Activated CD4-positive, alpha-beta T cell treated with anti-CD3 and anti-CD28 coated beads, Interleukin-2, amount 50 U/mL, for 48 hours (primary cell): Measurements from ENCODE around the gene MYO3B.
"Not testable (repeated sequence)": the region's sequence is repeated elsewhere in the genome, so short reads cannot be mapped to it uniquely, and the experiment has no call there.

ENCODE experiments used
- DNase-seq, 2 experiments: peaks; one replicate each; pipeline ENCODE4 v3.0.0-alpha.2; 2020

MYO3B gene

GRCh38 chr2:170313347-170313991, 135.5 kb downstream of the MYO3B start:
- DNase-seq, result no peak

DNA sequence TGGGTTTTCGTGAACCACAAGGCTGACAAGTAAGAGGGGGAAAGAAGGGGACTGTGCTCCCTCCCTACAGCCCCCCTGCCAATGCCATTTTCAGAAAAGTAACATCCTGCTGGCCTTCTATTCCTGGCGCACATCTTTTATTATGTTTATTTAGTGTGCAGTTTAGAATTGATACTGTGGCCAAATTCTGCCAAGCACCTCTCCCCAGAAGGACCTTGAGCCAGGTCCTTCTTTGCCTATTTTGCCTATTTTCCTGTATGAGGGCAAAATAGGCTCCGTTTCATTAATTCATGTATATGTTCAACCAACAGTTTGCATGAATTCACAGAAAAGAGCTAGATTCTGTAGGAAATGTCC, 136.0 kb downstream of the MYO3B start:
- no peak for DNase-seq

DNA sequence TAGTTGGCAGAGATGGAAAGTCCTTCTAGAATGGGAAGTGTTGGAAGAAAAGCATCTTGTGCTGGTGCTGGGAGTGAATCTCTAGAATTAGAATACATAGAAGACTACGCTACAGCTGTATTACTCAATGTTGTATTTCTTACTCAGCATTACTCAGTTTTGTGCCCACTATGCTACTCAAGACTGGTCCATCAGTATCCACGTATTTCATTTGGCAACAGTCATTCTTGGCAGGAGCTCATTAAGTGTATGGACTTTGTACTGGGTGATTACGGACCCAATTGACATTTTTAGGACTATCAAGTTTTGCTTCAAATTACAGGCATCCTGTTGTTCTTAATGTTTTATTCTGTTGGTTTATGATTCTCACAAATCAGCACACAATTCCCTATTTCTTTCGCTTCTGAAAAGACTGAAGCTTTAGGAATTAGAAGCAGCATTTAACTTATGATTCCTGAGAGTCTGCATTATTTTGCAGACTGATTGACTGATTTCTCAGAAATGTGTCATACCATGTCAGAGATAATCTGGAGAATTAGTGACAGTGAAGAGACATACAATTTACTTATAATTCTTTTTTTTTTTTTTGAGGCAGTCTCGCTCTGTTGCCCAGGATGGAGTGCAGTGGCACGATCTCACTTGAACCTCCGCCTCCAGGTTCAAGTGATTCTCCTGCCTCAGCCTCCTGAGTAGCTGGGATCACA, 136.9 kb downstream of the MYO3B start:
- no peak for DNase-seq

DNA sequence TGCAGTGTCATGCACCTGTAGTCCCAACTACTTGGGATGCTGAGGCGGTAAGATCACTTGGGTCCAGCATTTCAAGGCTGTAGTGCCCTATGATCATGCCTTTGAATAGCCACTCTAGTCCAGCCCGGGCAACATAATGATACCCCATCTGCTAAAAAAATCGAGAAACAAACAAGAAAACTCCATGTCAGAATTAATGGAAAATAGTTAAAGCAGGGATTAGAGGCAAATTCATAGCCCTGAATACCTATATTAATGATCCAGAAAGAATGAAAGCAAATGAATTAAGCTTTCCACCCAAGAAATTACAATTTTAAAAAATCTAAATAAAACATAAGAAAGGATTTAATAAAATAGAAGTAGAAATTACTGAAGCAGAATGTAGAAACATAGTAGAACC, 143.0 kb downstream of the MYO3B start:
- no peak for DNase-seq

DNA sequence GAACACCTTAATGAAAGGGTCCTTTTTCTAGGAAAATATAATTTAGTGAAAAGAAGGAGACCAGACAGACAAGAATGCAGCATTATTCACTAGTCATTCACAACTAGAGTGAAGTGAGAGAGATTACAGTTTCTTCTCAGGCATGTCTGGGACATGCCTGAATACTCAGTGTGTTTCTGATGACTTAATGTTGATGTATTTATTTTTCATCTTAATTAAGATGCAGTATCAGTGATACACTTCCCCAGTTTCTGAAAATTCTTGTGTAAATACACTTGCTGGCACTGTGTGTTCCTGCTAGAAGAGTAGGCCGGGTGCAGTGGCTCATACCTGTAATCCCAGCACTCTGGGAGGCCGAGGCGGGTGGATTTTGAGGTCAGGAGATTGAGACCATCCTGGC, 143.6 kb downstream of the MYO3B start:
- no peak for DNase-seq

DNA sequence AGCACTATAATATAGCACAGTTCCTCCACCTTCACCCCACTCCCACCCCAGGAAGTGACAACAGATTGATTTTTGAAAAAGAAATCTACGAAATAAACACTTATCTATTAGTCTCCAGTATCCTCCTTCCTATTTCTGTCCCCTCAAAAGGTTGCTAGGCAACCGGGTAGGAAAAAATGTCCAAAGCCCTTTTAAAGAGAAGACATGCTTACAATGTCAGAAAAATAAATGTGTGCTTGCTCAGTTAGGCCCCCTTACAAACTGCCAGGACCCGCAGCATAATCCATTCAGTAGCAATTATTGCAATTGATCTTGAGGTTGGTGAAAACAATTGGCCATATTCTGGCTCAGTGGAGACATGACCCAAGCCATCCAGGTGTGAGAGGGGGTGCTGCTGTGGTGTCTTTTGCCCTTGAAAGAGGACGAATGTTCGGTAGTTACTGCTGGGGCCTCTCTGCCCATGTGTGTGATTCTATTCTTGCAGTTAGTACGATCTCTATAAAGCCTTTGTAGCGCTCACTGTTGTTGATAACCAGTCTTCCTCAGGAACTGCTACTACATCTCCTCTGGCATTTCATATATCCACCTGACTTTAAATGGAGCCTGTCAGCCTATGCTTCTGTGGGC, 144.3 kb downstream of the MYO3B start:
- no peak for DNase-seq

DNA sequence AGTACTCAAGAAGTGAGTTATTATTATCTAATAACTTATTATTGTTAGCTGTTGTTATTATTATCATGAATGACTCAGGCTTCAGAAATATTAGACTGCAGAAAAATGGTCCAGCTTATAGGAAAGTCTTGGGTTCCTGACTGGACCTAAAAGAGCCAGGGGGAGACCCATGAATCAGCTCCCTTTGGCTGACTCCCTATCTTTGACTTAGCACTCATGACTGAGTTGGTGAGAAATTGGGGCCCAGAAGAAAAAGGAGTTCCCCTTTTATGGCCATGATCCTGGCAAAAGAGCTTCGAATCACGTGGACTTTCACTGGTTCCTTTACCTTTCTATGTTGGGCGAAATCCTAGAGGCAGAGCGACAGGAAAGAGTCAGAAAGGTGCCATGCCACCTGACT, 145.8 kb downstream of the MYO3B start:
- DNase-seq, result no peak

GRCh38 chr2:170324640-170325046, 146.7 kb downstream of the MYO3B start:
- peak; percentile 20 to 21 for DNase-seq

GRCh38 chr2:170330881-170331280, 152.9 kb downstream of the MYO3B start:
- DNase-seq, result no peak

DNA sequence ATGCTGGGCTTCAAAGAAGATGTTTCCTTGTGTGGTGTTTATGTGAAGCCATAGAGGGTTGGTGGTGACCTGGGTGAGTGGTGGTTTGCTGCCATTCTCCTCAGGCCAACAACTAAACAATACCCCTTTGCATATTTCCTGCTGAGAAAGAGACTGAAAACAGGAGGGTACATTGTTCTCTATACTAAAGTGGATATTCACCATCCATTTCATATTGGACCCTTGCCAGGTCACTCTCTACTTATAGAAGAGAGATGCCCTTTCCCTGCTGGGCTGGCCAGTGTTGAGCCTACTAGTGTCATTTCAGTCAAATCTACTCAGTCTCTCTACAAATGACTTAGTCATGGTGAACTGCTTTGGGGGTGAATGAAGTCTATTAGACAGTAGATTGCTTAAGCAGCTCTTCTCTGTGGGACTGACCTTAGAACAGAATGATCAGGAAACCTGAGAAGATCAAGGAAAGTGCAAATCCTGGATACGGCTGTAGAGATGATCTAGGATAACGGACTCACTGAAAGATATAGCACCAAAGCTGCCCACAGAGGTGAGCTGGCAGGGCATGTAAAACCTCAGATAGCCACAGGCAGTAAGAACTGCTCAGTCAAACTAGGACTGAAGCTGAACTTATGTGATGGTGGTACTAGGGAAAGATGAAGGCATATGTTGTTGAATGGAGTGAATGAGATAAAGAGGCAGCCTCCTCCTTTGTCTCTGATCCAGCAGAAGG, 154.9 kb downstream of the MYO3B start:
- DNase-seq, result no peak

- DNase-seq, result no peak
These were observed 157.4 kb downstream of the MYO3B start for GRCh38 chr2:170335351-170335750.

DNA sequence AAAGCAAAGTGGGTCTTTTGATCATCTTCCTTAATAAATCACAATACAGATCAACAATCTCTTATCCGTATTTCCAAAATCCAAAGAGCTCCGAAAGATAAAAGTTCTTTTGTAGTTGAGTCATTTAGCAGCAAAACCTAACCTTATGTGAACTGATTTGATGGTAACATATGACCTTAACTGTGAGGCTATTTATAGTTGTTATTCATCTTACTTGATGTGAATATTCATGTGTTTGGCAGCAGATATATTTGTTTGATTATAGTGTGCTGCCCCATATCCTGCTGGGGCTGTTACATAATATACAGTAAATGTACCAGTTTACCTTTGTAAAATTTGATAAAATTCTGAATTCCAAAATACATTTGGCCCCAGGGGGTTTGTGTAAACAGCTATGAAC, 158.5 kb downstream of the MYO3B start:
- DNase-seq, result no peak

DNA sequence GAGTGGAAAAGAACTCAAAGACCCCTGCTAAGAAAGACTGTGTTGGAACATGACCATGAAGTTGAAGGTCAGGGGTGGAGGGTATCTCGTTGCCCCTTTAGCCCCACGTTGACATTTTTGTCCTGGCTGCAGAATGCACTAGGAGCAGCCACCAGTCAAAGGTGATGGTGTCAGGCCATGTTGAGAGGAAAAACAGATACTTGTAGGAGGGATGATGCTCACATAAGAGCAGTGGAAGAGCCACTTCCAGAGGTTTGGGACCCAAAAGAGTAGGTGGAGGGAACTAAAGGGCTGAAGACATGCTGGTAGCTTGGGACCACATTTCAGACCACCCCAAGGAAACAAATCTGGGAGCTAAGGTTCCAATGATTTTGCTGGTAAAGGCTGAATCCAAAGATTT, 159.0 kb downstream of the MYO3B start:
- DNase-seq, result no peak

DNA sequence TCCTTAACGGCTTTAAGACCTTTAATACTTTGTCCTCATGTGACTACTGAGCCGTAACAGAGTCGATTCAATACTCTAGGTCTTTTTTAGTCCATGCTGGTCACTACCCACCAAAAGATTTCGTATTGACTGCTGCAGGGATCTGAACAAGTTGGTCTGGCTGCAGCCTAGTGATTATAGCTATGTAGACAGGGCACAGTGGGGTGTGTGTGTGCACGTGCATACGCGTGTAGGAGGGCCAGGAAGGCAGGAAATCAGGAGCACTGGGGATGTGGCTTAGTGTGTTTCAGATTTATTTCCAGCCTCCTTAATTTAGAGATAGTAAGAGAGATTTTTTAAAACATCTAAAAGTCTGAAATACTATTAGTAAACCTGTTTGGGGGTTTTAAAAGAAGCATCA, 161.4 kb downstream of the MYO3B start:
- no peak for DNase-seq

- DNase-seq, result no peak
These were observed 162.1 kb downstream of the MYO3B start for GRCh38 chr2:170339750-170340692.

DNA sequence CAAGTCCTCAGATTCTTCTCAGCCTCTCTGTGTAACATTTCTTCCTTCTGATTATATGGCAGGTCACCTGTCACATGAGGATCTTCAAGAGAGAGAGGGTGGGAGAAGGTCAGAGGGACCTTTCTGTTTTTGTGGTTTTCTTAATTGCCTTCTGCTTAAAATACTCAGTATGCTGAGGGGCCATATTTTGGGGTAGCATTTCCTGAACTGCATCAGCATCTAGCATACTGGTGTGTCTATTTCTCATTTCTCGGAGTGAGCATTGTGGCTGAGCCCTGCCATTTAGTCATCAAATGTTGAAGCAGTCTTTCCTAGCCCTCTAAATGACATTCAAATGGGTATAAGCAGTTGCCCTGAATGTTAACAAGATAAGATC, 162.7 kb downstream of the MYO3B start:
- no peak for DNase-seq

GRCh38 chr2:170341684-170342623, 164.0 kb downstream of the MYO3B start:
- no peak for DNase-seq

DNA sequence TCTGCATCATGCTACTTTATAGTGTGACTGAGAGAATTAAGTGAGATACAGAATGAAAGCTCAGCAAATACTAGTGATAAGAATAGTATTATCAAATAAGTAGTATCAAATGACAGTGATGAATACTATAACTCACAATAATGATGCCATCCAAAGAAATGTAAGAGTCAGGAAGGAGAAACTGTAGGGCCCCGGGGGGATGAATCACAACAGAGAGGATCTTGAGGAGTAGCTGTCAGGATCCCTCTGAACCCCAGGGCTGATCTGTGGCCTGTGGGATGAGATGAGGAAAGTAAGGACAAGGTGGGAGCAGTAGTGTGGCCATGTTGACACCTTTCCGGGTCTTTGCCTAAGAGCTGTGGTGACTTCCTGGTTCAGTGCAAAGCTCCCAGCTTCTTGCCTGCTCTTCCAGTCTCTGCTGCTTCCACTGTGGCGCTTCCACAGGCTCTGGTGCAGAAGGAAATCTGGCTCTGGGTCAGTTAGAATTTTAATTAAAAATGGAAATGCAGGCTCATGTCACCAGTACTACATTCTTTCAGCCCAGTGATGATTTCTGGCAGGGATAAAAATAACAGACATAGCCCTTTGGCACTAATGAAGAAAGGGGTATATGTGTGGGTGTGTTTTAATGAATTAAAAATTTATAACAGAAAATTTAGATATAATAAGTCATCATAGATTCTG, 166.9 kb downstream of the MYO3B start:
- DNase-seq, result no peak

- no peak for DNase-seq
These were observed 167.7 kb downstream of the MYO3B start for GRCh38 chr2:170345607-170346006.

GRCh38 chr2:170349269-170349668, 171.3 kb downstream of the MYO3B start:
- DNase-seq, result not testable (repeated sequence)
